GM19467 (cell line): ENCODE results near the gene FBN2.

Experiments used
- ATAC-seq: cut with Tn5 transposase; IDR thresholded peaks from one replicate; pipeline ENCODE4 v1.9.1; 2021; ENCODE audit warnings: mild to moderate bottlenecking, moderate library complexity; ENCODE audit not compliant: unreplicated experiment

FBN2 gene

GRCh38 chr5:128216285-128216684, 321.8 kb downstream of the FBN2 start:
- ATAC-seq, result no peak

GRCh38 chr5:128213833-128214232, 324.2 kb downstream of the FBN2 start:
- no peak for ATAC-seq

DNA sequence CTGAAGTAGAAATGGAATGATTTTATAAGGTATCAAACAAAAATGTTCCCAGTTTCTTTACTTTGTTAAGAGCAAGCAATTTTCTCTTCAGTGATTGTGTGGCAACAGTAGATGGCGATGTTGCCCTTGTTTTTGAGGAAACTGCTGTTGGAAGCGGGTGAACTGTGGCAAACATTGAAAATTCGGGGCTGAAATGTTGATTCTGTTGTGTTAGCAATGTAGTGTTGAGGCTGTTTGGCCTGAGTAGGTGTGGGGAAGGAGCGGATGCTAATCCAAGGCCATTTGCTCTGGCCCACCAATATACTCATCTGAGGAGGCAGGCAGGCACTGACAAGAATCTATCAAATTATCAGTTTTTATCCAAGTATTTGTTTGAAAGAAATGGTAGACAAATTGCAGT, 324.7 kb downstream of the FBN2 start:
- ATAC-seq, result no peak

DNA sequence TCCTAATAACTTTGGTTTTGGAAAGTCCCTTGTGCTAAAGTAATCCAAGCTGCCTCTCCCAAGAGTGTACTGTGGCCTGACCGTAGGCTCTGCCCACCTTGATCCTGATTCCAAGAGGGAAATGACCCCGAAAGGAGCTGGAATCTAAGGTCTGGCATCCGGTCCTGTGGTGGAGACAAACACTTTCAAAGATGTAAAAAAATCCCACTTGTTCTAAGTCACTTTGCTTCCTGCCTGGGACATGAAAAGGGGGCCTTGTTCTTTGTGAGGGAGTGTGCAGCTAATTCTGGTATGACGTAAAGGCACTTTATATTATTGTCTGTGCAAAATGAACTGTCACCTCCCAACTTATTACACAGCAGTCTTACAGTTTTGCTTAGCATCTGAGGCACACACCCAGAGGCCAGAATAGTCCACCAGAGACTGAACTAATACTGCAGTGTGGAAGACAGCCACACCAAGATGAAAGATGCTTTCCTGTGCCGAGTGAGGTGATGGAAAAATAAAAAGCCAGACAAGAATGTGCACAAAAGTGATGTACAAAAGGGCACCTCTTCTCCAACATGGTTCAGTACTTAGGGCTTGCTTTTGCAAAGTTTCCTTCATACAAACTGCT, 325.7 kb downstream of the FBN2 start:
- no peak for ATAC-seq

DNA sequence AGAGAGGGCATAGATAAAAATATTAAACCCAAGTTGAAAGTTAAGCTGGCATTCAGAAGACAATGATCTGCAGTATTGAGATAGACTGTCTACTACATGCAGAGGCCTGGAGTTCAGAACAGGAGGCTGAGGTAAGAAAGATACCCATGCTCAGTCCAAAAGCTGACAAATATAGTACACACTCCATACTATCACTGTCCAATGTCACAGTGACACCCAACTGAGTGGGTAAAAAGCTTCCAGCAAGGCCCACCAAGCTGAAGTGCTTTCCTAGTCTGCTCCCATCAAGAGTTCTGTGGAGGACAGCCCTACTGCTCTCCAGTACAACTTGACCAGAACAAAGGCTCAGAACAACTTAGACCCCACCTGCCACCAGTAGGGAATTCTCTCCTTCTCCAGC, 329.6 kb downstream of the FBN2 start:
- ATAC-seq, result no peak
